ENCODE measurements around the gene JAZF1.

JAZF1 gene

DNA sequence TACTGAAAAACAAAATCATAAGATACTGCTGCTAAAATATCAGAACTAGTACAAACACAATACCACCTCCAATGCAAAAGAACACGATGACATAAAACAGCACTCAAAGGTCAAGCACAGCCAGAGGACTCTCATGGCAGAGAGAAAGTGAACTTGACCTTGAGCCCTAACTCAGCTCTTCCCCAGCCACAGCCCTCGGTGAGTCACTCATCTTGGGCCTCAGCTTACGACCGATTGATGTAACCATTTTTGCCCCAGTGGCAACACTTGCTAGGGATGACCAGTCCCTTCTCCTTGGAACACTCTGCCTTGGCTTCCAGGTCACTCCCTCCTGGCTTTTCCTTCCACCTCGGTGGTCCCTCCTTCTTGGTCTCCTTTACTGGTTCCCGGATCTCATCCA is 77.8 kb downstream of the JAZF1 start:
- no peak for DNase-seq

DNA sequence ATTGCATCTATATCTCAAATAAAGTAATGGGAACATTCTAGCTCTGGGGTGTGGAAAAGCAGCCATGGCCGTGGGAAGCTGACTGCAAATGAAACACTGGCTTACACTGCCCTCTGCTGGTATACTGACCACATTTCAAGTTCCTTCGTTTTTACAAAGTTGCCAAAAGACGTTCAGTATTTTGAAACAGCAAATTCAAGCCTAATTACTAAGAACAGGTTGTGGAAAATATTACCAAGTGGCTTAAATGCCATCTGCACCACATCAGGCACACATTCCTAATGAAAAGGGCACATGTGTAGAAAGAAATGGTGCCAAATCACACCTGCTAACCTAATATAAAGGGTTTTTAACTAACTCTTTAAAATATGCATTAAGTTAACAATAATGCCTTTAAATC is 83.9 kb downstream of the JAZF1 start:
- peak; percentile 67 for DNase-seq

DNA sequence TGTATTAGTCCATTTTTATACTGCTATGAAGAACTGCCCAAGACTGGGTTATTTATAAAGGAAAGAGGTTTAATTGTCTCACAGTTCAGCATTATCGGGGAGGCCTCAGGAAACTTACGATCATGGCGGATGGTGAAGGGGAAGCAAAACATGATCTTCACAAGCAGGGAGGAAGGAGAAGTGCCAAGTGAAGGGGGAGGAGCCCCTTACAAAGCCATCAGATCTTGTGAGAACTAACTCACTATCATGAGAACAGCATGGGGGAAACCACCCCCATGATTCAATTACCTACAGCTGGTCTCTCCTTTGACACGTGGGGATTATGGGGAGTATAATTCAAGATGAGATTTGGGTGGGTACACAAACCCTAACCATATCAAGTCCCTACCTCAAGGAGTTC is 85.4 kb downstream of the JAZF1 start:
- no peak for DNase-seq

DNA sequence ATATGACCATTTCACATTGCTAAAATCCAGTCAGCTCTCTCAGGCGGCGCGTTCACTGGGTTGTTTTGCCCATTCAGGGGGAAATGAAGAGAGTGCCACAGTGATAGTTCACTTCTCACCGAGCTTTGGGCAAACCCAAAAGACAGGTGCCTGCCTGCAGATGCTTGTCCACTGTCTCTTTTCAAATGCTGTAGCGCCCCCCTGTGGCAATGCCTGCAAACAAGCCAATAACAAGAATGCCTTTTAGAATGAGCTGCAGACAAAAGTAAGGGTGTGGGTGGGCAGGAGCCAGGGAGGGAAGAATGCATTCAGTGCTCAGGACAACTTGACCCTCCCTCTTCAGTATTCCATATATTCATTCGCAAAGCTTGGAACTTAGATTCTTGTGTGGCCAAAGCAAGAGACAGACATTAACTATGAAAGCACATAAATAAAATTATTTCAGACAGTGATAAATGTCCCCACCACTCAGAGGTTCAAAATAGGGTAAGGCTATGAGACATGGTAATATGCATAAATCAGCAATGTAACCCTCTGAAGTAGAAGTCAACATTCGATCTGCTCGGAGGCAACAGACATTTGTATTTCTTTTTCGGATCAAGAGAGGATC is 86.9 kb downstream of the JAZF1 start:
- DNase-seq, result peak; percentile 66

DNA sequence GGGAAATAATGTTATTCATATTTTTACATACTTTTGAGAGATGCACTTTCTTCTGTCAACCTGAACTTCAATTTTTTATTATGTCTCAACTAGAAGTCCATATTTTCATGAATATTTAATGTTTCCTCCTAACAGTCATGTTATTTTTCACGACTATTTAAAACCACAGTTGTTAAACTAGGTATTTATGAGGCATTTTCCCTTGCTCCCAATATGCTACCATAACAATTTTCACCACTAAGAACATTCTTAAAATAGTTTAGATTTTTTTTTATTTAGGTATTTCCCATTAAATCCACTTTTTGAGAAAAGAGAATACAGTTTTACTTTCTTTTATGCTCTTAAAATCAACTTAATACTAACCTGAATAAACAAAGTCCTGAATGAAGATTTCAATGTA is 89.4 kb downstream of the JAZF1 start:
- DNase-seq, result peak; percentile 21

DNA sequence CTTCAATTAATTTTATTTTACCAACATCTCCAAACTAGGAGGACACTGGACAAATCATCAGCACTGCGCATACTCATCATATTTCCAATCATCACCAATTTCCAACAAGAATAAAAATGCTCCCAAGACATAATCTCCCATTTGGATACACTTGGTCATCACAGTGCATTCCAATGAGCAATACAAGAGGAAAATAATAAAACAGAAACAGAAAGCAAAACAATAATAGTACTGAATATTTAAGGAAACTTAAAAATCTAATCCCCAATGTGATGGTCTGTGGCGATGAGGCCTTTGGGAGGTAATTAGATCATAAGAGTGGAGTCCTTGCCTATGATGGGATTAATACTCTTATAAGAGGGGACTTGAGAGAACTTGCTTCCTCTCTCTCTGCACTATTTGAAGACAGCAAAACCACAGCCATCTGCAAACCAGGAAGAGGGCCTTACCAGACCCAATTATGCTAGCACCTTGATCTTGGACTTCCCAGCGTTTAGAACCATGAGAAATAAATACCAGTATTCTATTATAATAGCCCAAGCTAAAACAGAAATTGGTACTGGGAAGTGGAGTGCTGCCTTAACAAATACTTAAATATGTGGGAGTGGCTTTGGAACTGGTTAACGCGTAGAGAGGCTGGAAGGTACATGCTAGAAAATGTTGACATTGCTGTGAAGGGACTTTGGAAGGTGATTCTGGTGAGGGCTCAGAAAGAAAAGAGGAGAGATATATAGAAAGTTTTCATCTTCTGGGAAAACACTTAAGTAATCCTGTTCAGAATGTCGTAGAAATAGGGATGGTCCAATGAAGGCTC is 91.5 kb downstream of the JAZF1 start:
- no peak for DNase-seq

DNA sequence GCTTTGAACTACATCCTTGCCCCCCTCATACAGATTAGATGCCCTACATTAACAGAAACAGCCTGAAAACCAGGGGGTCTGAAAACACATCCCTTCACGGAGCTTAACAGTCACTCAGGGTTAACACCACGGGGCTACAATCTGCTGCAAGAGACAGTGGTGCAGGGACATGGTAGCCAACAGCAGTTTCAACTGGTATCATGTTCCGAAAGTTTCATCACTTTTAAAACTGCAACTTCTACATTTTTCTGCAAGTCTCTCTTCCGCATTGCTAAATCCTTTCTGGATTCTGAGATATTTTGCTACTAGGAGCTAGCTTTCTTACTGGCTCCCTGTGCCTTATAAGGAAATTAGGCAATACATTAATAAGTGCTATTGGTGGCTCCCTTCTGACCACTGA is 92.6 kb downstream of the JAZF1 start:
- DNase-seq, result no peak

DNA sequence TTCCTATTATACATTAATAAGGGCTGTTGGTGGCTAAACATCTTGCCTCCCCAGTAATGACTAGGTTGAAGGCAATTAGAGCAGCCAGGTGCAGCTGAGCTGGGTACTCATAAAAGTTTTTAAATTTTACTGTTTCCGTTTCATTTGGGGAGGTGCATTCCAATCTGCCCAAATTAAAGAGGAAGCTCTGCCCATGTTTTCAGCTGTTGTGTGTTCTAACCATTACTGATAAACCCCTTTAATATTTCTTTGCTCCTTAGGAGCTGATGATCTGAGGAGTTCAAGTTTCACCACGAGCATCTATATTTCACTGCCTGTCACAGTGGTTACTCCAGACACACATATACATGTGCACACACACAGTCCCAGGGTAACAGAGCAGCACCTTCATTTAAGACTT is 94.4 kb downstream of the JAZF1 start:
- DNase-seq, result no peak

DNA sequence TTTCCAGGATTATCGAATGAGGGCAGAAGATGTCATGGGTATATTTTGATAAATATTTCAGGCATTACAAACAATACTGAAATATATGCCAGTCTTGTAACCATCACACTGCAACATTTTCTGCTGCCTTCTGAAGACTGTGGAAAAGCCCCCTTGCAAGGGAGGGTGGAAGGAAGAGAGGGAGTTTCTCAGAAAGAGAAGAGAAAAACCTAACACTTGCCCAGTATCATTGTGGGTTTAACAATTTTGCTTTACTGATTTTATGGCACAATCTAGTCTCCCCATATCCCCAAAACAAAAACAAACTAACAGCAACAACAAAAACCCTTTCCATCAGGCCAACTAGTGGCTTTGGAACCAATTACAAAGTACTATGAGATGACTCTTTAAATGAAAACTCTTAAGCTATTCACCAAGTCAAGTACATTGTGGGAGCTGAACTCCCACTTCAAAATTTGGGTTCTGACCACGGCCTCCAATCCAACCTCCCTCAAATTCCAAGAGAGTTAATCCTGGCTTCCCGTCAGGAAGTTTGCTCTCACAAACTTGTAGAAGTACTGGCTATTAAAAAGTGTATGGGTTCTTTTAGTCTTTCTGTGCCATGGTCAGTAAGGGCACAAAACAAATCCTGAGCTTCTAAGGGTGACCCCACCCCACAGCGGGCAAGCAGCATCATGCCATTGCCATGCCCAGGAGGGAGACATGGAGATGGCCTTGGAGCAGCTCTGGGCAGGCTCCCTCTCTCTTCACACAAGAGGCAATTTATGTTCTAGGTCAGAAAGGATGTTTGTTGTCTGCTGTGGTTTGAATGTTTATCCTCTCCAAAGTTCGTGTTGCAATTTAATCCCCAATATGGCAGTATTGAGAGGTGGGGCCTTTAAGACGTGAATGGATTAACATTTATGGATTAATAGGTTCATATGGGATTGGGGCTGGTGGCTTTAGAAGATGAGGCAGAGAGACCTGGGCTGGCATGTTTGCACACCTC is 96.3 kb downstream of the JAZF1 start:
- no peak for DNase-seq

DNA sequence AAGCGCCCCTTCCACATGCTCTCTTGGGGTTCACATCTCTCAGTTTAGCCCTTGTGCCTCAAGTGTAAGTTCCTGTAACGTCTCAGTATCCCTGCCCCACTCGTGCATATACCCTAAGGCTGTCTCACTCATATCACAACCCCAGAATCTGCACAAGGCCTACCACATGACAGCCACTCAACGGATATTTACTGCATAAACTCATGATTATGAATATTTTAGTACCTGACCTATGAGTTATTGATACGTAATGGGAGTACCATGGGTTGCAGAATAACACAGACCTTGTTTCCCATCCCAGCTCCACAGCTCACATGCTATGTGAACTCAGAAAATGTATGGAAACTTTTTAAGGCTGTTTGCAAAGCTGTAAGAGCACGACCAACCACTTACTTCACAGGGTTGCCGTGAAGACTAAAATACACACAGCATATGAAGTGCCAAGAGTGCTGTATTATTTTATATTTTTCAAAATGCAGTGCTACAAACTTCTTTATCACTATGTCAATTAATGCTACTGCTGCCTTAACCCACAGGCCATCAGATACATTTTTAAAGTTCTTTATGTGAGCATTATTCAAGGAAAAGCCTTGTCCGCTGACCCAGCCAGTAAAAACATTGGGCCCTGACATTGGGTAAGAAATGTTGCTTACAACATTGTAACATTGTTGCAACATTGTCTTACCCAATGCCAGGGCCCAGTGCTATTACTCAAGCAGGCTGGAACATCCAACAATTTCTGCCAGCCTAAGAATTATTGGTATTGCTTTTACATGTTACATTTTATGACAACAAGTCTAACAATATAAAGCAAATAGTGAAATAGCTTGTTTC is 97.2 kb downstream of the JAZF1 start:
- DNase-seq, result peak; percentile 47

DNA sequence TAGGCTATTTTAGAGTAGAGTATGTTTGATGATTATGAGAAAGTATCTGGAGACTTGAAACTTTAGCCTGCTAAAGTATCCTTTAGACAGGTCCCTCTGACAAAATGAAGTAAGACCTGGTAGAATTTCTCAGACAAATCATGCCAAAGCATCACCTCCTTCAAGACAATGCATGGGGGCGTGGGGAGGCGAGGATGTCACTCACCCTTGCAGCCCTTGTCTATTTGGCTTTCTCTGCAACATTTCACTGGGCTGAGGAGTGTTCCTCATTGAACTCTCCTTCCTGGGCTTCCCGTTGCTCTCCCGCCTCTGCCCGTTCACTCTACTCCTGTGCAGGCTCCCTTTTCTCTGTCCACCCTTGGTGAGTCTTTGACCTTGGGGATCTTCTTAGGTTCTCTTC is 98.5 kb downstream of the JAZF1 start:
- no peak for DNase-seq

DNA sequence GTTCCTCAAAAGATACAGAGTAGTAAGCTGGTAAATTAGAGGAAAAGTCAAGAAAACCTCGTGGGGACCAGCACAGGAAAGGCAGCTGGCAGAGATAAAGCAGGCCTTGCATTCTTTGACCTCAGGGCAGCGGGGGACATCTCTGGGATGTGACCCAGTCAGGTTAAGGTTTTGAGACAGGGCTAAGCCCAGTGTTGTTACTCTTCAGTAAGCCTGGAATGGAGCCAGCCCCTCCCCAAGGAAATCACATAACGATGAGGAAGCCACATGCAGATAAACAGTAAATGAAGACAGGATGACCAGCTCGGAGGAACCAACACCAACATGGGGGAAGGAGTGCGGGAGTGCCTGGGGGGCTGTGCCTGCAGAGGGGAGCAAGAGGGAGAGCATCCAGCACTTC is 99.6 kb downstream of the JAZF1 start:
- DNase-seq, result no peak

DNA sequence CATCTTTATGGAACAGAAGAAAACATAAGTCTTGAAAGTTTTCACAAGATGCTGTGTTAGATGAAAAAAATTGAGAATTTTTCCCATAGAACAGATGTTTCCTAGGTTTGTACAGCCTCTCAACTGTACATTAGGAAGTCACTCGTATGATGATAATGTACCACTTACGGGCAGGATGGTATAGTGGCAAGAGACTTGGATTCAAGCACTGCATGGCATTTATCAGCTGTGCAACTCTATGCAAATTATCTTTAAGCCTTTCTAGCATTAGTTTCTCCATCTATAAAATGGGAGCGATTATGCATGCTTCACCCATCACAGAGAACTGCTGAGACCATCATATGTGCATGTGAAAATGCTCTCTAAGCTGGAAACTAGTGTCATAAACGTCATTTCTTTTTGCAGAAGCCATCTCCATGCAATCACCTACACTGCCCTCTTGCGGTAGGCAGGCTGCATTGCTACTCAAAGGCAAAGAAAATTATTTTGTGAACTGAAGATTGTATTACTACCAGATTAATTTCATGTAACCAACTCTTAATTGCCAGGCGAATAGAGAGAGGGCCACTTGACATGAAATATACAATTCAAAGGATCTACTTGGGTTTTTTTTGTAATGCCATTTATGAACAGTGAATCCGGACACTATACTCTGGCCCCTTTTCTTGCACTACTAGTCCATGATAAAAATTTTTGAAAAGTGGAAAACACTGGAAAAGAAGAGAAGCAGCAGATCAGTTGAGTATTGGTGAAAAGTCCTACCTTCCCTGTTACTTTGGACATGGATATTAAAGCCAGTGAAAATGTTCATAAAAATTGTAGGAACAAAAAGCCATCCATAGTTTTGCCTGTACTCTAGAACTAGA is 102.3 kb downstream of the JAZF1 start:
- DNase-seq, result peak; percentile 56

DNA sequence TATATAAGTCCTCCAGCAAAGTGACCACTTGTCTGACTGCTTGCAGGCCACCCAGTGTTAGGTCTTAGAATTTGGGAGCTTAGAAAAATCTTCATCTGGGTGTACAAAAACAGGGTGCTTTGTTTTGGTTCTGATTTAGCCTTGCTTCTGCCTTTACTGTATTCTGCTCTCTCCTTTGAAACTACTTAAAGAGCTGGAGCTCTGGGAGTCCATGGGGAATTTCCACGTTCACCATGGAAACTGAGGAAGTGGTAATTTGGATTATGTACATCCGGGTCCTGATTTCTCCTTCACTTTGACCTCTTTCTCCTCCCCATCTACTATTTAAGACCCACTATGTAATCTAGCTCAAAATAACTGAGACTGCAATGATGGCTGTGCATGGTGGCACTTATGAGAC is 103.0 kb downstream of the JAZF1 start:
- DNase-seq, result no peak

DNA sequence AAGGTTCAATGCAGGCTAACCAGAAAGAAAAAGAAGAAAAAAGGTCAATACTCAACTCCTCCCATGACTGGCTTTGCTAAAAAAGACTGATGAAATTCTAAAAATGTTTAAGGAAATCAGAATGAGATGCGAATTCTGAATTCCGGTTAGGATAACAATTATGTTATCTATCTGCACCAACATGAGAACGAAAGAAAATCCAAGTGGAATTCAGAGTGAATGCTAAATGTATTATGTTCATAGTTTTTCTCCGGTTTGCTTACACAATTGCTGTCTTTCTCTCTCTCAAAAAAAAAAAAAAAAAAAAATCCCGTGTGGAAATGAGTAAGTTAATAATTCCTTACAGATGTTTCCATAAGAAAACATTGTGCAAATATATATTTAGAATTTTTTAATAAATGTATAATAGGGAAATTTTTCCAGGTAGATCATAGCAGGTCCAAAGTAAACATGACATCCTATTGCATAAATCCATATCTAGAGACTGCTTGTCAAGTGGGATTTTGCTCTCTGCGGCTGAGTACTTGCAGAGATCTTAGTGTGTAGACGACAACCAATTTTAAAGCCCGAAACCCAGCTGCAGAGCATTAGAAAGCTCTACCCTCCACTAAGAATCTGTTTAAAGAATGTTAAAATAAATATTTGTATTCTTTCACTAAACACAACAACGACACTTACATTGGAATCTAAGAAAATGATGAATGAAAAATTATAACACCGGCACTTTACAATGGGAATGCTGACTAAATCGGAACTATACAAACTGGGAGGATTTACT is 104.0 kb downstream of the JAZF1 start:
- DNase-seq, result peak; percentile 39

DNA sequence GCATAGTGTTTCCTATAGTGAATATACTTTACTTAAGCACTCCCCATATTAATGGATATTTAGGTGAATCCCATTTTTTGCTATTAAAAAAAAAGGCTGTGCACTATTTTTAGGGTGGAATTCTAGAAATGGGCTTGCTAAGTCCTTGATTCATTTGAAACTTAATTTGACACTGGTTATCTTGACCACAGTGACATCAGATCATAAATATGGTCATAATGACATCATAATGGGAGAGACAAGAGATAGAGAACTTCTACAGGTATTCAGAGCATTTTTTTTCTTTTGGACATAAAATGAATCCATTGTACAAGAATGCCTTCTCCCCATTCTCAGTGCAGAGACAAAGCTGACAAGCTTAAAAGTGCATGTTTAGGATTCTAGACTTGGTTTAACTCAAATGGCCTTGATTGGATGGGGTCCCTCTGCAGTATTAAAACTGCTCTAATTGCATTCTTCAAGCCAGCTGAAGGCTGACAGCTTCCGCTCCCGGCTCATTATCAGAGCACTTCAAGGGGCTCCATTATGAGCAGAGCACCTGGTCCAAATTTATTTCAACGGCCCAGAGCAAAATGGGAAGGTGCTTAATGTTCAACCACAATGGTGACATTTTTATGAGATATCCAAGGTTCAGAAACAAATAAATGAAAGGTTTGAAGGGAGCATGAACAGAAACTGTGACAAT is 104.8 kb downstream of the JAZF1 start:
- no peak for DNase-seq

DNA sequence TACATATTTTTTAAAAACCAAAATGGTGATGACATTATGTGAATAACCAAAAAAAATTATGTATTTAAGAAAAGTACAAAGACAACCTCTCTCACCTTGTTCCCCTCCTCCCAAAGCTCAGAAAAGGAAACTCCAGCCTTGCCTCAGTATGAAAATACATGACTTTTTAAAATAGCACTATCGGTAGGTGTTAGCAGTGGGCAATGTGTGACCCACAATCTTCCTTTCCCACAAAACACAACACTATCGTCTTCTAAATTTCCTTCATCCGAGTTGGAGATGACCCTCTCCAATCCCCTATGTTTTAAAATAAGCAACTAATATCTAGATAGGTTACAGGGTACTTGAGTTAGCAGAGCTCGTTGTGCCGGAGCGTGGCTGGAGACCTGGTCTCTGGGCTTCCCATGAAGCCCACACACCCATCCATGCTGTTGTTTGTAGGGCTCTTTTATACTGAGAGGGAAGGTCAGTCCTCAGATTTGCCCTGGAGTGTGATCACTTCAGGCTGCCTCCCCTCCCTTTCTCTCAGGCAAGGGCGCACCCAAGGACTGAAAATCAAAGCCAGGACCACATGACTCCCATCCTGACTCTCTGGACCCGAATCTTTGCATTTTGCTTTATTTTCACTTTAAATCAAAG is 107.6 kb downstream of the JAZF1 start:
- DNase-seq, result no peak

DNA sequence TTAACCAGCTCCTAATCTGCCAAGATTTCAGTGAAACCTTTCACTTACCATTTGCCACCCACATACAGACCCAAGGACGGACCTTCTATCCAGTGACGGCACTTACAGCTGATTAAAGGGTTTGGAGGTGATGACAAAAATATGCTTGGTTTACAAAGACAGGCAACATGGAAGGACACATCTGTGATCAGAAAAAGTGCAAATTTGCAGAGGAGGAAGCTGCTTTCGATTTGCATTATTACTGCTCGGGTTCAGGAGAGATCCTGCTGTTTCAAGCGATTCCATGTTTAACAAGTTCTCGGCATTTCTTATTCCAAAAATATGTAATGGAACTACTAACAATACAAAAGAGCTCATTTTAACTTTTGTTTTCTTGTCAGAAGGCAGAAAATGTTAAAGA is 109.0 kb downstream of the JAZF1 start:
- no peak for DNase-seq

DNA sequence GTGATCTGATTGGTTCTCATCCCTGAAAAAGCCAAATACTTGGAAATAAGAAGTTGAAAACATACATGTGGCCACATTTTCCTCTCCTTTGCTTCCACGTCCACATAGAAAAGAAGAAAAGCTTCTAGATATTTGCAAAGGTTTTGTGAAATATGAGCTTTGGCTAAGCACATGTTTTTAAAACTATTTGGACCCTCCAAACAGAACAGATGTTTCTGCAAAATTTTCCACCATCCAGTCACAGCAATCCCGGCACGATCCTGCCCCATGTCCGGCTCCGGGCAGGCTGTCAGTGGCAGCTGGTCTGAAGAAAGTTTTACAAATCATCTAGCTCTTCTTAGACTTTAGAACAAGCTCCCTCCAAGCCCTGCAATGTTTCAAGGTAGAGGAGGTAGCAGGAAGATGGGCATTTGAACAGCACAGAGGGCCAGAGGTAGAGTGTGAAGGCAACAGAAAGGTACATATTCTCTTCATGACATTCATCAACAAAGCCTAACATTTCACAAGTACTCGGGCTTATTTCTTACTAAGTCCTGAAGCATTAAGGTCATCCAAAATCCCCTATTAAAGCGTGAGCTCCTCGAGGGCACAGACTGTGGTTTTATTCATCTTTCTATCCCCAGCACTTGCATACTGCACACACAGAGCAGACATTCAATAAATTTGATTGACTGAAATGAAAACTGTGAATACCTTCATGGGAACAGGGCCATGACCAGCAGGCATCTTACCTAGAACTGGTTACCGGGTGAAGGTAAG is 110.1 kb downstream of the JAZF1 start:
- no peak for DNase-seq

Data from fibroblast of upper back skin (primary cell).